Measurements from ENCODE around the gene CTNNAL1.
A peak's percentile ranks its signal among the peaks of the same experiment; 100 is the strongest.
"Not testable (repeated sequence)": the region's sequence is repeated elsewhere in the genome, so short reads cannot be mapped to it uniquely, and the experiment has no call there.

The CTNNAL1 gene, protein sequence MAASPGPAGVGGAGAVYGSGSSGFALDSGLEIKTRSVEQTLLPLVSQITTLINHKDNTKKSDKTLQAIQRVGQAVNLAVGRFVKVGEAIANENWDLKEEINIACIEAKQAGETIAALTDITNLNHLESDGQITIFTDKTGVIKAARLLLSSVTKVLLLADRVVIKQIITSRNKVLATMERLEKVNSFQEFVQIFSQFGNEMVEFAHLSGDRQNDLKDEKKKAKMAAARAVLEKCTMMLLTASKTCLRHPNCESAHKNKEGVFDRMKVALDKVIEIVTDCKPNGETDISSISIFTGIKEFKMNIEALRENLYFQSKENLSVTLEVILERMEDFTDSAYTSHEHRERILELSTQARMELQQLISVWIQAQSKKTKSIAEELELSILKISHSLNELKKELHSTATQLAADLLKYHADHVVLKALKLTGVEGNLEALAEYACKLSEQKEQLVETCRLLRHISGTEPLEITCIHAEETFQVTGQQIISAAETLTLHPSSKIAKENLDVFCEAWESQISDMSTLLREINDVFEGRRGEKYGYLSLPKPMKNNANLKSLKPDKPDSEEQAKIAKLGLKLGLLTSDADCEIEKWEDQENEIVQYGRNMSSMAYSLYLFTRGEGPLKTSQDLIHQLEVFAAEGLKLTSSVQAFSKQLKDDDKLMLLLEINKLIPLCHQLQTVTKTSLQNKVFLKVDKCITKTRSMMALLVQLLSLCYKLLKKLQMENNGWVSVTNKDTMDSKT

DNA sequence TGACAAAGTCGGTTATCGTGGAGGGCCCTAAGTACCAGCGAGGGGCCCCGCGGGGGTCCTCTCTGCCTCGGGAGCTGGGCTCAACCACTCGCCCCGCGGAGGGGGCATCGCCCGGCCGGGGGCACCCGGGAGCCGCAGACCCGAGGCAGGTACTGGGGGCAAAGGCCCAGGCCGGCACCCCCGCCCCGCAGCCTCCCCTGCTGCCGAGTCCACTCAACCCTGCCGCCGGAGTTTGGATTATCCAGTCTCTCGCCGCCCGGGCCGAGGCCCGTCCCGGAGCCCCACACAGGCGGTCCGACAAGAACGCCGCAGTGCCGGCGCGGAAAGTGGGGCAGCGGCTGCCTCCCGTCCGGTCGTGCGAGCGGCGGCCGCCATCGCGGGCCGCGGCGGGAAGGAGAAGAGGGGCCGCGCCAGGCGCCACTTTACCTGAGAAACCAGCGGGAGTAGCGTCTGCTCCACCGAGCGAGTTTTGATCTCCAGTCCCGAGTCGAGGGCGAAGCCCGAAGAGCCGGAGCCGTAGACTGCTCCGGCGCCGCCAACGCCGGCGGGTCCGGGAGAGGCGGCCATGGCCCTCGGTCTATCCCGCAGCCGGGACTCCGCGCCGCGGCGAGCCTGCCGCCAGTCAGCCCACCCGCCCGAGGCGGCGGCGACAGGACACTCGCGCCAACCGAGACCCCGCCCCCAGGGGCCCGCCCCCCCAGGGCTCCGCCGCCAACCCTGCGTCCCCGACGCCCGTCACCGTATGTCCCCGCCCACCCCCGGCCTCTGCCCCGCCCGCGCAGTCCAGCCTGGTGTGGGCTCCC is at the start of gene CTNNAL1:
TSS of gene CTNNAL1 (minus strand) at position 624 of the 803 bp plus-strand sequence. CDS start at position 567, 57 bp downstream.
- peak; percentile 75 for DNase-seq

DNA sequence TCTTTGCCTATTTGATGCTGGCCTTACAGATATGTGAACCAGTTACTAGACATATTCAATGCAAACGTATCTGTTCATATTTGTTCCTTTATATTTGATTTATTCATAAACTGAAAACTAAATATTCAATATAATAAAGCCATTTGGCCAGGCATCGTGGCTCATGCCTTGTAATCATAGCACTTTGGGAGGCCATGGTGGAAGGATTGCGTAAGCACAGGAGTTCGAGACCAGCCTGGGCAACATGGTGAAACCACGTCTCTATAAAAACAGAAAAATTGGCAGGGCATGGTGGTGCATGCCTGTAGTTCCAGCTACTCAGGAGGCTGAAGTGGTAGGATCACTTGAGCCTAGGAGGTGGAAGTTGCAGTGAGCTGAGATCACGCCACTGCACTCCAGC is 49.2 kb upstream of the CTNNAL1 start:
- no peak for DNase-seq

DNA sequence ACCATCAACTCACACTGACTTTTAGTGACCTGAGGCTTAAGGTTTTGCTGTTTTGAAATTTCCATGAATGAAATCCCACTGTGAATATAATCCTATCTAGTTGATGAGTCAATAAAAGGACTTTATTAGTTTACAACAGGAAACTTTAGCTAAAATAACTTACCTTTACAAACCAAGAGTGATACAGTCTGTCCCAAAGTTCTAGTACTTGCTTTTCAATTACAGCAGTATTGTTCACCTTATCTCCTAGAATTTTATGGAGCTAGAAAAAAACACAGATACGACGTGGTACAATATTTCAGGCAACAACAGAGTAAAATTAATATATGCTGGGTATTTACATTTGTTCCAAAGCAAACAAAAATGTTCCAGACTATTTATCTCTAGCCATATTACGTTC is 46.9 kb upstream of the CTNNAL1 start:
- DNase-seq = no peak

DNA sequence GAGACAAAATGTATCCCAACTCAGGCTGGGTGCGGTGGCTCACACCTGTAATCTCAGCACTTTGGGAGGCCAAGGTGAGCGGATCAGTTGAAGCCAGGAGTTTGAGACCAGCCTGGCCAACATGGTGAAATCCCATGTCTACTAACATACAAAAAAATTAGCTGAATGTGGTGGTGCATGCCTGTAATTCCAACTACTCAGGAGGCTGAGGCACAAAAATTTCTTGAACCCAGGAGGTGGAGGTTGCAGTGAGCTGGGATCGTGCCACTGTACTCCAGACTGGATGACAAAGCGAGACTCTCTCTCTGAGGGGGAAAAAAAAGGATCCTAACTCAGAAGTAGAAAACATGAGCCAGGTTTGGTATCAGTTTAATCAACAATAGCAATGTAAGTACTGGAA is 39.8 kb upstream of the CTNNAL1 start:
- not testable (repeated sequence) for DNase-seq

DNA sequence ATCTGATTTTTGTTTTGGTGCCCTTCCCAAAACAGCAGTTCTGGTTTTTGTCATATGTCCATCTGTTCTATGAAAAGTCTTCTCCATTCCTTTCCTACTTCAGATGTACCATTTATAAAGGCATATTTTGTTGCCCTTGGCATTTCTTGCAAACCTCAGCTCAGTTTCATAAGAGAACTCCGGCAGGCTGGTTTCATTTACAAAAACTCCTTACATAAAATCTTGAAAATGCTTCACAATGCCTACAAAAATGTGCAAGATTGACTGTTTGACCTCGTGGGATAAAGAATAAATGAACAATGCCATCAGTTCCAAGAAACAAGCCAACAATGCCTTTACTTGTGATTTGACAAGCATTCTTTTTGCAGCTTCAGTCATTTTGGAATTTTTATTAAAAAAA is 39.1 kb upstream of the CTNNAL1 start:
- no peak for DNase-seq

DNA sequence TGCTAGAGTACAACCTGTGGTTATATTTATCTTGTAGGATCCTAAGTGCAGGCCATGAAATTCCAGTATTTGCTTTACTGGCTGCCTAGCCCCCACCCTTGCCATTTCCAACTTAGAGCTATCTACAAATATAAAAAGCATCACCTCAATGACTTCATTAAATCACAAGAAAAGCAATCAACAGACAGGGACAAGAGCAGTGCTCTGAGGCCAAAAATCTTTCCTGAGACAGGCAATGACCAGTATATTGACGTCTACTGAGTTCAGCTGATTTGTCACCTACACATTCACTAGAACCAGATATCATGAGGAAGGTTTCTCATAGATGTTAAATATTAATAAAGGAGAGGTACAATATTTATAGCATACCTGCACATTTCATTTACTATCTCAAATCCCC is 38.4 kb upstream of the CTNNAL1 start:
- DNase-seq = no peak

DNA sequence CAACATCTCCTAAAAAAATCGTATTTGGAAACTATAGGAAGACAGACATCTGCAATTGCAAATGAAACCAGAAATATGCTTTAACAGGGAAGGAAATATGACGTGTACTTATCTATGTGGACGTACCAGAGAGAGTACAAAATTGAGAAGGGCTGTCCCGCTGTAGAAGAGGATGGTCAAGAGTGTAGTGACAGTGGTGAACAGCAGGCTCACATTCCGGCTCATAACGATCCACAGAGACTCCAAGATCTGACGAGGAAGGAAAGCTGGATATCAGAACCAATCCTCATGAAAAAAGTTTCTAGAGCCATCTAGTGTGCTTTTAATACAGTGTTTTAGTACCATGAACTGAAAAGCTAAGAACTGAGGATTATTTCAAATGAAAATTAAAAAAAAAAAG is 37.1 kb upstream of the CTNNAL1 start:
- no peak for DNase-seq

DNA sequence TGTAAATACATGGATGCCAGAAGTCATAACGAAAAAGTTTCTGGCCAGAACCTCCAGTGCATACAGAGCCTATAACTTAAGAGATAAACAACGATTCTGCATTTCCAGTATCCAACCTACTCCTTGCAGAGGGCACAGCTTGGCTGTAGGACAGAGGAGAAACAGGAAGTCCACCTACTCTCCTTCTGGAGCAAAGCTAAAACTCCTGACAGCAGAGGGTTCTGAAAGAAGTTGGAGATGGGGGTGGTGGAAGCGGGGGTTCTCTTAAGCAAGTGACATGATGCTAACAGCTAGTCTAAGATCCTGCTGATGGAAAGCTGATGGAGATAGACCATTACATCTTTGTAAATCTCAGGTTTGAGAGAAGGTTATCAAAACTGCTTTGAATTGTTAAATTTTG is 35.5 kb upstream of the CTNNAL1 start:
- no peak for DNase-seq

DNA sequence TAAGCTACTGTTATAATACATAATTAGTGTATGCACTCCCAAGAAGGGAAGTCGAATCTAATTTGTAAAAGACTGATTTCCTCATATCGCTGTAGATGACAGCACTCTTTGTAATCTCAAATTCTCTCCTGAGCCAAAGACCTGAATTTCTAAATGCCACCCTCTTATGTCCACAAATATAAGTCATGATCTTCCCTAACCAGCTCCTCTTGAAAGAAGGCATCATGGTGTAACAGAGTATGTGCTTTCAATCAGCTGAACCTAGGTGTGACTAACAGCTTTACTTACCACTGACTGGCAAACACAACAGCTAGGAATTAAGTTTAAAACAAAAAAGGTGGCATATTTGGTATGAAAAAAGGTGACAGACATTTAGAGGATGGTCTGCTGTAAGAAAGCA is 34.0 kb upstream of the CTNNAL1 start:
- DNase-seq = no peak

DNA sequence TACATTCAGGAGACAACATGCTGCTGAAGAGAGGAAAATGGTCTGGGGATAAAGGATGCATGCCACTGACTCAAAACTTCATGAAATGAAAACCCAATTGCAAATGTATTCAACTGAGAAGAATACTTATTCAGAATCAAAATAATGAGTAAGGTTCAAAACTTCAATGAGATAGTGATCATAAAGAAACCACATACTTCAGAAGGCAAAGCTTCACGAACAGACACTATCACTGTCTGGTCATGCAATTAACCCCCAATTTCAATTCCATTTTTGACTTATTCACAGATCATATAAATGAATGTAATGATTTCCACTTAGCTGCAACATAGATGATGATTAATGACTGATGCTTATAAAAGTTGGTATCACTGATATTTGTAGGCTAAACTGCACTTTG is 33.0 kb upstream of the CTNNAL1 start:
- DNase-seq = no peak

DNA sequence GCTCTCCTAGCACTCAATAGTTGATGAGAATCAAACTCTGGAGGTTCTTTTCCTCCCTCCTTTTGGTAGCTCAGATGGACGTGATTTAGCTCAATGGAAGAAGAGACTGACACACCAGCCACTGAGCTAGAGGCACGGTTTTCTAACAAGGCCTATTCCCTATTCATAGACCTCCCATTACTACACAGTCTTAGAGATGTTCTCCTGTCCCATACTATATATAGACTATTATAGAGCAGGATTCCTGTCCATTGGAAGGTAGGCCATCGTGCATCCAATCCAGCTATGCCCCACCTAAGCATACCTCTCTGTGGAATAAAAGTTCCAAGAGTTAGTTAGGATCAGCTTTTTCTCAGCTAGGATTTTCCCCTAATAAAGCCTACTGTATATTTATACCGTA is 30.3 kb upstream of the CTNNAL1 start:
- no peak for DNase-seq

DNA sequence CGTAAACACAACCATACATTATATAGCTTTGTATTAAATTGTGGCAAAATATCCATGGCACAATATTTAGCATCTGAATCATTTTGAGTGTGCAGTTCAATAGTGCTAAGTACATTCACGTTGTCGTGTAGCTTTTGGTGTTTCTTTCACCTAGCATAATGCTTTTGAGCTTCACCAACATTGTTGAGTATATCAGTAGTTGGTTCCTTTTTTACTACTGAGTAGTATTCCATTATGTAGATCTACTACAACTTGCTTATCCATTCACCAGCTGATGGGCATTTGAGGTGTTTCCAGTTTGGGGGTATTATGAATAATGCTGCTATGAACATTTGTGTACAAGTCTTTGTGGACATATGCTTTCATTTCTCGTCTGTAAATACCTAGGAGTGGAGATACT is 27.3 kb upstream of the CTNNAL1 start:
- DNase-seq = no peak

DNA sequence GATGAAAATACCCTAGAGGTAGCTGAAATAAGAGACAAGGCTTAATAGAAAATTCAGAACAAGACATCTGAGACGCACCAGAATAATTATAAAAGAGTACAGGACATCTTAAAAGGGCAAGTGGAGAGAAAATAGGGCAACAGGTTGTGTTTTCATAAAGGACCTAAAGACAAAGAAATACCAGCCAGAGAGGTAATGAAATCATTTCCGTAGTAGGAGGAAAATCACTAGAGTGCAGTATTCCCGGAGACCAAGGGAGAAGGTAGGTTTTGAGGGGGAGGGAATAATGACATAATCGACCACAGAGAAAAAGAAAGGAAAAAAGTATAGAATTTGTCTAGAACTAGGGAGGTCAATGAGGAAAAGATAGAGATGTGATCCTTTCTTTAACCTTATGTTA is 26.2 kb upstream of the CTNNAL1 start:
- DNase-seq = no peak

DNA sequence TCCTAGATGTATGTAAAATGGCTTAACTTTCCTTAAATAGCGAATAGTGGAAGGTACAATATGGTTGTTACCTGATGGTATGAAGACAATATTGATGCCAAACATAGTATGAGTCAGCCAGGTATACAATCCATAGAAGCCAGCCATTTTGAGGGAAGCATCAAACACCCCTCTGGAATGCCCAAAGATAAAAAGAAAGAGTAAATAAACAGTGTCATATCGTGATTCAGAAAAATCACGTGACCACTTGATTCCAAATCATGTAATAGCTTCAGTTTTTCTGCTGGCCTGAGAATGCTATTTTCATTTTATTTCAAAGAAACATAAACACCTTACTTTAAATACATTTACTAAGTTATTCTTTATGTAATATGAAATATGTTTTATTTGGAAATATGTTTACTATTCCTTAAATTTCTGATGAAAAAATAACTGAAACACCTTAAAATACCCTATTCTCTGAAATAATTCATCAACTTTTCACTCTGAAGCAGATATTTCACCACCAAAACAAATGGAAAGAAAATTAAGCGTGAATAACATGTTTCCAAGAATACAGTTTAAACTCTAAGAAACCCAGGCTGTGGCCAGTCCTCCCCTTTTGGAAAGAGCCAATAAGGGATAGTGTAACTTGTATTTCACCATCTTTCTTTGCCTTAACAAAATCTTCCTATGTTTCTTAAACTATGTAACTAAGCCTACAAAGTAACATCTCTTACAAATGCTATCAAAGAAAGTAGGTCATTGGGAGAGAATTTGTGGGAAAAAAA is 24.8 kb upstream of the CTNNAL1 start:
- no peak for DNase-seq

DNA sequence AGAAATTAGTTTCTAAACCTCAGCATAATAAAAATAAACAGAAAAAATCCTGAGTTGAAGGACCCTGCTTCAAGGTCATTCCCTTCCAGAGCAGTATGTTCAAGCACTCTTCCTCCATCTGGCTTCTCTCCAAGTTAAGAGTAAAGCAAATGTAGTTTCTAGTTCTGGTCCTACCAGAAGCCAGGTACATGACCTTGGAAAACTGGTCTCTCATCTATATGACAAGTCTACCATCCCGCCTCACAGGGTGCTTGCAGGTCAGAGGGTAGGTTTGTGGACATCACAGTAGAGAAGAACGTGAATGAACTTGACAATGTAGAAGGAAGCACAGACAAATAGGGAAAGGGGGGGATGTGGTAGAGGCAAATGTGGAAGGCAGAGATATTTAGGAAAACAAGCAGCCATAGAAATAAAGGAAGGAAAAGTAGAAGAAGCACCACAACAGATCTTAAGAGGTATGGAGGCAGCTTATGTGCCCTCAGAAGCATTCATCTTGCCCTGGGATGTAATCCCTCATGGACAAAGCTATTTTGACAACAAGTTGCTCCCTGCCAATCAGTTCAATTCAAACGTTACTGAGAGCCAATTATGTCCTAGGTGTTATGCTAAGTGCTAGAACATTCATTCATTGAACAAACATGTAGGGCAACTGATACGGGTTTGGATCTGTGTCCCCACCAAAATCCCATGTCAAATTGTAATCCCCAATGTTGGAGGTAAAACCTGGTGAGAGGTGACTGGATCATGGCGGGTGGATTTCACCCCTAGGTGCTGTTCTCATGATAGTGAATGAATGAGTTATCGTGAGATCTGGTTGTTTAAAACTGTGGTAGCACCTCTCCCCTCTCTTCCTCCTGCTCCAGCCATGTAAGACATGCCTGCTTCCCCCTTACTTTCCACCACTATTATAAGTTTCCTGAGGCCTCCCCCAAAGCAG is 23.7 kb upstream of the CTNNAL1 start:
- DNase-seq = no peak

DNA sequence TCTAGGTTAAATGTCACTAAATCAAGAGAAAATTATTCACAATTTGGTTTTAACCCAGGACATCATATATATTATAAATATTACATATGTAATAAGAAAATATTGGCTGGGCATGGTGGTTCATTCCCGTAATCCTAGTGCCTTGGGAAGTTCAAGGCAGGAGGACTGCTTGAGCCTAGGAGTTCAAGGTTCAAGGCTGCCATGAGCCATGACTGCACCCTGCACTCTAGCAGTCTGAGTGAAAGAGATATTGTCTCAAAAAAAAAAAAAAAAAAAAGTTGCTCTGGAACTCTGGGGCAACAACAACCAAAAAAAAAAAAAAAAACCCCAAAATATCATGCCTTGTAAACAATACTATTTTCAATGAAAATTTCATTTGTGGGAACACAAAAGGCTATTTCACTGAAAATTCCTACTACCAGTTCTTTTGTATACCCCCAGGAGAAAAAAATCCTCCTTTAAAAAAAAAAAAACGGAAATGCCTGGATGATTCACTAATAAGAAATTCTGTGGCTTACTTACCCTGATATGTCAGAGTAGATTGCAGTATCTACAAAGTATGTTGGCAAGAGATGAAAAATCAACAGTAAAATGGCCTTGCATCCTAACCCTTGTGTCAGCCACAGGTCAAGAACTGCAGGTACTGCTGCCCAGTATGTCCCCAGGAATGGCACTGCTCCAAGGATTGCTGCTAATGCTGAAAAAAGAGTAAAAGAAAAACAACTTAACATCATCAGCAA is 22.6 kb upstream of the CTNNAL1 start:
- DNase-seq = no peak

DNA sequence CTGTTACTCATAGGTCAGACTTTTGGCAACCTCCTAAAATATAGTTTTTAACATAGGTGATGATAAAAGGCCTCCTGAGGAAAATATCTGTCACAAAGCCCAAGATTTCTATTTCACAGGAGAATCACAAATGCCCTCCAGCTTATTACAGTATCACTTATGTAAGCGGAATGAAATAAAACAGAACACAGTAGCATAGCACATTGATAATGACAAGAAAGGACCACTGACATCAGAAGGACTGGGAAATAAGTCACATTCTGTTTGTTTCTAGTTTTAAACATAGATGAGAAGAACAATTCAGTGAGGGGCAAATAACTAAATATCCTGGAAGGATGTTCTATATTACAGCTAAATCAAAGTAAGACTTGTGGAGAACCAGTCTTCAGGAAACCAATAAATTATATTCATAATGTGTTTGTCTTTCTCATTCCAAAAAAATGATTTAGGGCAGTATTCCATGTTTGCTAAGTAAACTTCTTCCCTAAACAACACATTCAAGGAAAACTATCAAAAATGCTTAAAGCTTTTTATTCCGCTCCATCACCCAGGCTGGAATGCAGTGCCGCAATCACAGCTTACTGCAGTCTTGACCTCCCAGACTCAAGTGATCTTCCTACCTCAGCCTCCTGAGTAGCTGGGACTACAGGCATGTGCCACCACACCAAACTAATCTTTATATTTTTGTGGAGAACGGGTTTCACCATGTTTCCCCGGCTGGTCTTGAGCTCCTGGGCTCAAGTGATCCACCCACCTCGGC is 20.8 kb upstream of the CTNNAL1 start:
- no peak for DNase-seq

DNA sequence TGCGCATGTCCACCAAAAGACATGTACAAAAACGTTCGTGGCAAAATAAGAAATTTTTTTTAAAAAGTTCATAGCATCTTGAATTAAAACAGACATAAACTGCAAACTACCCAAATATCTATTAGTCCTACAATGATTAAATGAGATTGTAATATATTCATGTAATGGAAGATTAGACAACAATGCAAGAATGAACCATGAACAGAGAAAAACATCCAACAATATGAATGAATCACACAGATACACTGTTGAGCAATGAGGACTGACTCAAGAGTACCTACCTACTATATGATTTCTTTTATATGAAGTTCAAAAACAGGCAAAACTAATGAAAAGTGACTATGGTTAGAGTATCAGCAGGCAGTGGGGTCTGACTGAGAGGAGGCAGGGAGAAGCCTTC is 17.9 kb upstream of the CTNNAL1 start:
- DNase-seq = no peak

DNA sequence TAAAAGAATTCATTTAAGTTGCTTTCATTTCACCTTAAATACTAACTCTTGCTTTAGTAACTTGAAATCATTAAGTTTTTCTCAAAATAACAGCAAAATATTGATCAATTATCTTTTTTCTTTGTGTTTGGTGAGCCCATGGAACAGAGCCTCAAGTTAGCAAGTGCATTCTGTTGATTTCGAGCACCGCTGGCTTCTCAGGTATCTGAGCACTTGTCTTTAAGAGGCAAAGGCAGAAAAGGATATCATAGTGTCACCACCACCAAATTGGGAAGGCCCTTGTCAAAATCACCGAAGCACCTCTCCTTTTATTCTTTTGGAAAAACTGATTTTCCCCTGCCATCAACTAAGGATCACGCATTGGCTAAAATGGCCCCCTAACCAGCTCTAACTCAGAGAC is 17.1 kb upstream of the CTNNAL1 start:
- no peak for DNase-seq

DNA sequence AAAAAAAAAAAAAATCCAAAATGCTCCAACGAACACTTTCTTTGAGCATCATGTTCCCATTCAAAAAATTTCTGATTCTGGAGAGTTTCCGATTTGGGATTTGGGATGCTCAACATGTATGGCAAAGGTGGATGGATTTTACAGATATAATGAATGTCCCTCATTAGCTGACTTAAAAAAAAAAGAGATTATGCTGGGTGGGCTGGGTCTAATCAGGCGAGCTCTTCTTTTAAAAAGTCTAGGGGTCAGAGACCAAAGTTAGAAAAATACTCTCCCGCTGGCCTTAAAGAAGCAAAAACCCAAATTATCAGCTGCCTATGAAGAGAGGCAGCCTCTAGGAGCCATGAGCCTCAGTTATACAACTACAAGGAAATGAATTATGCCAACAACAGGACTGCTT is 15.2 kb upstream of the CTNNAL1 start:
- DNase-seq = no peak

Measured in NCI-H1048 (cell line).